GM21526 (cell line): ENCODE results near the gene CST5.
"Not testable (repeated sequence)": the region's sequence is repeated elsewhere in the genome, so short reads cannot be mapped to it uniquely, and the experiment has no call there.

Source experiments
- ATAC-seq: cut with Tn5 transposase; IDR thresholded peaks from one replicate; pipeline ENCODE4 v1.9.1; 2021; ENCODE audit warnings: moderate library complexity; ENCODE audit not compliant: unreplicated experiment, low FRiP score

CST5 gene

GRCh38 chr20:23890867-23891266, 11.3 kb upstream of the CST5 start:
- ATAC-seq = not testable (repeated sequence)

DNA sequence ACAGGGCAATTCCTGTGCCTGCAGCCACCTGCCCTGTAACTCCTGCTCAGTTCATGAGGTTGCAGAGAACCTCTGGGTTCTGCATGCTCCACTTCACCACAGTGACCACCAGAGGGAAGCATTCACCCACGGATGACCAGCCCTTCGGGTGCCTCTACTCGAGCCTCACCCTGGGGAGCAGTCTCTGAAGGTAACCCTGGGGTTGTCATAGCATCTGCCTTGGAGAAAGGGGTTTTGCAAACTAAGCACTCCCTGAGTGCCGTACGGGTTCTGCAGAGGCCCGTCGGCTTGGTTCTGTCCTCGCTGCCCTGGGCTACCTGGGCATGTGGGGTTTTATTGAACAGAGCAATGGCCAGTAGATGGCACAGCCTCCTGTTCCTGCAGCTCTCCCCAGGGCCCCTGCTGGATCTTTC, 10.2 kb upstream of the CST5 start:
- peak; percentile 78 for ATAC-seq

GRCh38 chr20:23887856-23888255, 8.3 kb upstream of the CST5 start:
- no peak for ATAC-seq

DNA sequence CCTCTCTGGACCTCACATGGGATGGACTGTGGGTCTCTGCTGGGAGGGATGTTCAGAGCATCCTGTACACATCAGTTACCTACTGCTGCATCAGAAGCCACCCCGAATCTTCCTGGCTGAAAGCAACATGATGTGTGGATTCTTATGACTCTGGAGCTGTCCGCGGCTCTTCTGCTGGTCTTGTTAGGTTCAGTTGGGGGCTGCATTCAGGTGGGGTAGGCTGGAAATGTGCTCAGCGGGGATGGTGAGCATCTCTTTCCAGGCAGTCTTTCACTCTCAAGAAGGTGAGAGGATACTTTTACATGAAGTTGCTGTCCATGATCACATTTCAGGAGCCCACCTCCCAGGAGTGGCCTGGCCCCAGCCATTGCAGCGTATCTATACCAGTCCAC, 5.2 kb upstream of the CST5 start:
- no peak for ATAC-seq

DNA sequence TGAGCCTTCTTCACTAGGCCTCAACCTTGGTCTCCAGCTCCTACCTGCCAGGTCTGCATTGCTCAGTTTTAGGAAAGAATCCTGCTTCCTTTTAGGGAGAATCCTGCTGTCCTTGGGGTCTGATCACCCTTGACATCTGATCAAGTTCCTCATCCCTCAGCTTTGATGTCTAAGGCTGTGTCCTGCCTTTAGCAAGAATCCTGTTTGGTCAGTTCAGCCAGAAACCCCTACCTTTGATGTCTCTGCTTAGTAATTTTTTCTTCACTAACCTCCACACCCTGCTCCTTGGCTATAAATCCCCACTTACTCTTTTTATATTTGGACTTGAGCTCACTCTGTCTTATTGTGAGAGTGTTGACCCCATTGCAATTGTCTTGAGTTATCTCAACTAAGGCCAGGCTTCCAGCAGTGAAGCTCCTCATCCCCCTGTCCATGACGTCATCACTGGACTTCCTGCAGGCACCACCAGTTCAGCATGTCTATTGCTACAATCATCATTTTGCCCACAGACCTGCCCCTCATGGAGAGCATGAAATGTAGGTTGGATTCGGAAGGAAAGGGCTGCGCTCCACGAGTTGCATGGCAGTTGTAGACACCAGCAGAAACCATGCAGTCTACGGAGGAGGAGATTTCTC, 4.7 kb upstream of the CST5 start:
- ATAC-seq = no peak

- ATAC-seq = no peak
Observed at GRCh38 chr20:23881371-23881770, 1.8 kb upstream of the CST5 start.

DNA sequence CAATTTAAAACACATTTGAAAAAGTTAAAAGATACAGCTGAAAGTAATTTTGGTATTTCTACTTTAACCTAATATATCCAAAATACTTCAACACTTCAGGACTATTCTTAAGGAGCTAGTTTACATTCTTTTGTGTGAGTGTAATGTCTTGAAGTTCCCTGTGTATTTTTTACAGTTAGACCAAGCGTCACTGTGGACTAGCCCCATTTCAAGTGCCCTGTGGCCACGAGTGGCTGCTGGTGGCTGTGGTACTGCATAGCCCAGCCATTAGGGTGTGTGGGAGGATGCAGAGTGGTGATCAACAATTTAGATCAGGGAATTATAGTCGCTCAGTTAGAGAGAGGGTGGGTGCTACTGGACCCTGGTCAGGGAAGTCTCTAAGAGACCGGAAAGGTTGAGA, 869 bp upstream of the CST5 start:
- no peak for ATAC-seq

DNA sequence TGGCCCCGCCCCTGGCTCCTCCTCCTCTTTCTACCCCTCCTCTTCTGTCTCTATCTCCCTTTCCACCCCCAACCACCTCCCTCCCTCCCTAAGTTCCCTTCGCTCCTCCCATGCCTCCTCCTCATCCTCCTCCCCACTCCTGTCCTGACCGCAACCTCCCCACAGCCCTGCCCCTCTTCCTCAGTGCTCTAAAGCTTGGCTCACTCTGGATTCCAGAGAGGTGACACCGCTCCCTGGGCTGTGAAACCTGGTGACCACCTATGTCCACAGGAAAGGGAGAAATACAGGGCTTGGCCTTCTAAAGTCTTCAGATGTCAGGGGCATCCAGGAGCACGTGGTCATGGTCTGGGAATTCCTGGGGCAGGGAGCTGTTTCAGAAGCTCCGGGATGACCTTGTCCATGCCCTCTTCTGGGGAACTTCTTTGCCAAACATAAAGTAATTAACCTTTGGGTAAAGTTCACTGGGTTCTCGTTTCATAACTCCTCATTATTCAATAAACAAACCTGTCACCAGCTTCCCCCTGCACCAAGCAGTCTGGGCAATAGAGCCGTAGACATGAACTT, 345 bp upstream of the CST5 start:
- no peak for ATAC-seq

DNA sequence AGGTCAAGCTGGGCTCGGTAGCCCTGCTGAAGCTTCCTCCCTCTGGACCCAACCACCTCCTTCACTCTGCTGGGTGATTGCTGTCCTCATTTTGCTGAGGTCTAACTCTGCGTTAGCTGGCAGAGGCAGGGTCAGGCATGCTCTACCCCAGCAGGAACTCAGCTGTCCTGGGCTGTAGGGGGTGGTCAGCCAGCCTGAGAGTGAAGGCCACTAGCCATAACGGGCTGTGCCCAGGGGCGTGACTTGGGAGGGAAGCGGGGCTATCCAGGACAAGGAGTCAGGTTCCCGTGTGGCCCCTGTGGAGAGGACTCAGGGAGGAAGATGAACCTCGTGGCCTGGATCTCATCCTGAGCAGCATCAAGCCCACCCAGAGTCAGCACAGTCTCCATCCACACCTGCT, 761 bp downstream of the CST5 start:
- ATAC-seq = no peak

DNA sequence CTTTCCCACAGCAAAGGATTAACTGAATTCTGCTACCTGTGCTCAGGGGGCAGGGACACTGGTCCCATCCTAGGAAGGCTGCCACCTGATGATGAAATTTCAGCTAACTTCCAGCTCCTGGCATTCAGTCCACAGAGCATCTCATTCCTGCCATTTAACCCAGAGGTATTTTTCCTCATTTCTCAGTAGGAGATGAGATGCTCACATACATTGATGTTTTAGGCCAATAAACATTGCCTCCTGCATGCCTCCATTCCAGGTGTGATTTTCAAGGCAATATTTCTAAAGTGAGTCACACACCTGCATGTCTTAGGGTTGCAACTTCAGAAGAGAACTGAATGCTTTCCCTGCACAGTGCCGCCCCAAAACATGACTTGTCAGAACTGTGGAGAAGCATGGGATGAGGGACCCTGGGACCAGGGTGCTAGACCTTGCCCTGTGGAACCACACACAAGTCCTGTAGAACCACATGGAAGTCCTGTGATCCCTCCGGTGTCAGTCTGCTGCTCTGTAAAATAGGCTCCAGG, 1.5 kb downstream of the CST5 start:
- not testable (repeated sequence) for ATAC-seq

- no peak for ATAC-seq
Observed at GRCh38 chr20:23877524-23877923, 2.0 kb downstream of the CST5 start.

GRCh38 chr20:23875606-23876237, 3.8 kb downstream of the CST5 start:
- no peak for ATAC-seq

- no peak for ATAC-seq
Observed at GRCh38 chr20:23874747-23875146, 4.8 kb downstream of the CST5 start.

DNA sequence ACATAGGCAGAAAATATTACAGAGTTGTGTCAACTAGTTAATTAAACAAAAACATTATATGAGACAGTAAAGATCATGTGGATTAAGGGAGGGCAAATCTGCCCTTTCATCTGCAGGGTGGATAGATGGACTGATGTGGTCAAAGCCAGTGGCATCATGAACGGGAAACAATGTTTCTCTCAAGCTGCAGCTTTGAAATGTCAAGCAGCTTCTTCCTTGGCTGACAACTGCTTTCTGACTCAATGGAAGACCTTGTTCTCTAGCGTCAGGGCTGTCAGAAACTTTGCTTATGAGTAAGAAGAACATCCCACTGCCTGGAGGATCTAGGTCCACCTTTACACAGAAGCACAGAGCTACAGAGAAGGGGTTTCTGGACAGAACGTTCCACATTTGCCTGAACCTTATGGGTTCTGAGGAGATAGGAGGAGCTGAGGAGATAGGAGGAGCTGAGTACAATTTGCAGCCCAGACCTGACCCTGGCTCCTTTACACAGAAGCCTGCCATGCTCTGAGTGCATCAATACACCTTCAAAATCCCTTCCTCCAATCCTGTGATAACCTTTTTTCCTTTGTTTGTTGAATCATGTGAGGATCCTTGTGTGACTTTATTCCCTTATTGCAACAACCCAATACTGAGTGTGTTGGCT, 6.1 kb downstream of the CST5 start:
- ATAC-seq = no peak

GRCh38 chr20:23872065-23872464, 7.5 kb downstream of the CST5 start:
- ATAC-seq = no peak

GRCh38 chr20:23870461-23870860, 9.1 kb downstream of the CST5 start:
- ATAC-seq = no peak

DNA sequence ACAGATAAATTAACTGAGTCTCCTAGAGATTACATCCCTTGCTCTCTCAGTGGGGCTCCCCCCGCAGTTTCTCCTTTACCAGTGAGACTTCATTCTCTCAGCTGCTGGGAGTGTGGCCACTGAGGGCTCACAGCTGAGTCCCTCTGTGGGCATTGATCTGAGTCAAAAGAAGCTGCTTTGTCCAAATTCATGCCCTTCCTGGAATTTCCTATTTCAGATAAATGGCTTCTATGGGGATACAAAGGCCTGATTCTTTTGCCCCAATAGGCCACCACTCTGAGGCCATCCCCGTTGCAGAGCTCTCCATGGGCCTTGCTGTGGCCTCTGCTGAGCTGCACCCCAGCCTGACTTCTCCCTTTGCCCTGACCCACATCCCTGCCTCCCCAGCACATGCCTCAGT, 10.0 kb downstream of the CST5 start:
- ATAC-seq = no peak

DNA sequence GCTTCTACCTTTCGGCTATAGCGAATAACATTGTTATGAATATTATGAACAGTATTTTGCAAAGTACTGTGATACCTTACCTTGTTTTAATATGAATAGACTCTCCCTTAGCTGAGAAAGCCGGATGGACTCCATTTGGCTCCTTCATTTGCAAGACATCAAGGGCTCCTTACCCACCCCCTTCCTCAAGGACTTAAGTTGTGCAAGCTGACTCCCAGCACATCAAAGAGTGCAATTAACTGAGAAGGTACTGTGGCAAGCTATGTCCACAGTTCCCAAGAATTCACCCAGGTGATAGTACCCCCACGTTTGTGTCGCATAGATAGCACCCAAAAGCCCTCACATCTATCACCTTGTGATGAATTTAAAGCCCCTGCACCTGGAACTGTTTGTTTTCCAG, 11.2 kb downstream of the CST5 start:
- no peak for ATAC-seq

DNA sequence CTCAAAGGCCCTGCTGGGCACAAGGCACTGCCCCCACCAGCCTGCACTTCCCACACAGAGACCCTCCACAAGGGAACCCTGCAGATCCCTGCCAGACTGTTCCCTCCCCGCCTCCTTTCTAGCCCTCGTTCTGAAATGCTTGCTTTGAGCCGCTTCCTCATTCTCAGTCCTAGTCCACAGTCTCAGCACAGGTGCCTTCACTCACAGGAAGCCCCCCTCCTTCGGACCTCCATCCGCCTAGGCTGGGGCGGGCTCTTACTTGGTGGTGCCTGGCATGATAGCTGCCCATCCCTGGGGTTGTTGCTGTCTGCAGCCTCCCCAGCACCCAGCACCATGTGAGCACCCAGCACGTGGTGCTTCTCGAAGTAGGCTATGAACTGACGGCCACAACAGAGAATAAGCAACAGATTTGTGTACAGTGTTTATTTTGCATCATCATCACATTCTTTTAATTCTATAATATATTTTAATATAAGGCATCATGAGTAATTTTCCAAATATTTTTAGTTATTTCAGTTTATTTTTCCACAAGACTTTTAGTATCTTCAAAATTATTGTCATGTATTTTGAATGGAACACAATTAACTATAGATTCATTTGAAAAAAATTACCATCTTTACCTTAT, 12.3 kb downstream of the CST5 start:
- ATAC-seq = no peak

- ATAC-seq = not testable (repeated sequence)
Observed at GRCh38 chr20:23860771-23861170, 18.8 kb downstream of the CST5 start.

DNA sequence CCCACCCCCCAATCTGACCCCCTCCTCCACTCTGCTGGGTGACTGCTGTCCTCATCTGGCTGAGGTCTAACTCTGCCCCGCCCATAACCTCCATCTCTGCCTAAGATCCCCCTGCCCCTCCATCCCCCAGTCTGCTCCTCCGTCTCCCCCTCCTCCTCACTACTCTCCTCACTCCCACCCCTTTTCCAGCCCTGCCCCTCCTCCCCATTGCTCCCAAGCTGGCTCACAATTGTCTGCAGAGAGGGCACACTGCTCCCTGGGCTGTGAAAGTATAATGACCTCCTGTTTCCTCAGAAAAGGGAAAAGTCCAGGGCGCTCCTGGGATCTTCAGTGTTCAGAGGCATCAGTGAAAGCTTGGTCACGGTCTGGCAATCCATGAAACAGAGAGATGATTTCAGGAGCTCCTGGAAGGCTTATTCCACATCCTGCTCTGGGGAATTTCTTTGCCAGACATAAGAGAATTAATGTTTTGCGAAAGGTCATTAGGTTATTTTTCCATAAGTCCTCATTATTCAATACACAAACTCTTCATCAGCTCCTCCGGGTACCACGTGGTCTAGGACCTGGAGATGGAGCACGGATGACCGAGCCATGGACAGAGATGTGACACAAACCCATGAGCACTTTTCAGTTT, 21.5 kb downstream of the CST5 start:
- ATAC-seq = no peak
